Psoas muscle (tissue), 8 donors: ENCODE results near the gene FHDC1. TPM values are rescaled to one million over a fixed set of nuclear protein-coding genes. Genes with fewer than 3 reads are reported as not detected.

Experiments used
- ATAC-seq, 4 donors: fragments of 200-7000 bp; cut with Tn5 transposase; one replicate each; pipeline ENCODE4 v1.9.1; 2020; ENCODE audit warnings: moderate library complexity in 3 of 4, mild to moderate bottlenecking in 2 of 4
- DNase-seq, 2 donors: peaks; one replicate each; pipeline ENCODE4 v3.0.0-alpha.2; 2020
- H3K27ac ChIP-seq: fragments of 200-600 bp; one replicate; pipeline ENCODE4 v1.8.0; 2022
- H3K27me3 ChIP-seq, 3 donors: fragments of 200-600 bp in 1 of 3; one replicate each; pipeline versions ENCODE4 v1.6.1 to v1.8.0; 2013 to 2022; ENCODE audit warnings: low read length in 2 of 3, mild to moderate bottlenecking in 2 of 3, moderate library complexity in 1 of 3; ENCODE audit not compliant: insufficient read depth in 3 of 3
- H3K36me3 ChIP-seq, 2 donors: fragments of 200-600 bp in 1 of 2; one replicate each; pipeline versions ENCODE4 v1.6.1 to v1.8.0; 2013 to 2022; ENCODE audit warnings: low read depth in 1 of 2, mild to moderate bottlenecking in 1 of 2, moderate library complexity in 1 of 2; ENCODE audit not compliant: insufficient read depth in 1 of 2
- H3K4me1 ChIP-seq: fragments of 200-600 bp; one replicate; pipeline ENCODE4 v1.8.0; 2022
- H3K4me3 ChIP-seq: fragments of 200-600 bp; one replicate; pipeline ENCODE4 v1.8.0; 2022; ENCODE audit warnings: mild to moderate bottlenecking
- H3K9me3 ChIP-seq: fragments of 200-600 bp; one replicate; pipeline ENCODE4 v1.8.0; 2022
- WGBS, 3 donors: extraction: QIAGEN DNeasy Blood & Tissue Kit; methylation state at CpG; one replicate each; pipeline versions ENCODE4 v1.1.6 to v1.1.7; 2013; 5-methylcytosine and 5-hydroxymethylcytosine counted together
- intact Hi-C, 2 donors: fragments of 100-400 bp; cut with DNase I; formaldehyde crosslinking; loops; one replicate each; pipeline versions ENCODE4 v1.11.0 to v1.14.2; 2022
- polyA plus RNA-seq, 3 donors: library from polyadenylated mRNA; stranded (reverse); fragments of 200-250 nt; gene quantifications; one replicate each; pipeline ENCODE4 v1.2.3, GENCODE V29; 2013
- total RNA-seq, 4 donors: library from RNA; stranded (reverse); fragmentation: NEBNext Ultra II Directional in 2 of 4; extraction: Animal tissue kit (Norgen Biotek cat#: 25700) in 2 of 4; gene quantifications; one replicate each; pipeline versions ENCODE4 v1.2.1 to v1.2.4, GENCODE V29; 2021 to 2023
- TF ChIP-seq, protein P1 (sequence below): fragments of 200-600 bp; IDR thresholded peaks from one replicate; pipeline ENCODE4 v1.8.0; 2022; ENCODE audit warnings: antibody characterized with exemption
- donor health status: healthy with polysubstance abuse.
- donor health status: DM: no; HTN: no; CAD: no; lungs with moderate emphysema.
- donor health status: Bipolar disorder and iron deficiency.
- donor health status: healthy.
- donor health status: DM: yes; HTN: yes; CAD: no.
- donor health status: DM: no; HTN: no; CAD: no.
- donor health status: DM: no; HTN: no; CAD: no.
- donor health status: DM: yes; HTN: yes; CAD: no.

The FHDC1 gene
- total and polyA plus RNA-seq, 7 donors, result 0.27 to 2.8 (median 0.38) TPM

DNA sequence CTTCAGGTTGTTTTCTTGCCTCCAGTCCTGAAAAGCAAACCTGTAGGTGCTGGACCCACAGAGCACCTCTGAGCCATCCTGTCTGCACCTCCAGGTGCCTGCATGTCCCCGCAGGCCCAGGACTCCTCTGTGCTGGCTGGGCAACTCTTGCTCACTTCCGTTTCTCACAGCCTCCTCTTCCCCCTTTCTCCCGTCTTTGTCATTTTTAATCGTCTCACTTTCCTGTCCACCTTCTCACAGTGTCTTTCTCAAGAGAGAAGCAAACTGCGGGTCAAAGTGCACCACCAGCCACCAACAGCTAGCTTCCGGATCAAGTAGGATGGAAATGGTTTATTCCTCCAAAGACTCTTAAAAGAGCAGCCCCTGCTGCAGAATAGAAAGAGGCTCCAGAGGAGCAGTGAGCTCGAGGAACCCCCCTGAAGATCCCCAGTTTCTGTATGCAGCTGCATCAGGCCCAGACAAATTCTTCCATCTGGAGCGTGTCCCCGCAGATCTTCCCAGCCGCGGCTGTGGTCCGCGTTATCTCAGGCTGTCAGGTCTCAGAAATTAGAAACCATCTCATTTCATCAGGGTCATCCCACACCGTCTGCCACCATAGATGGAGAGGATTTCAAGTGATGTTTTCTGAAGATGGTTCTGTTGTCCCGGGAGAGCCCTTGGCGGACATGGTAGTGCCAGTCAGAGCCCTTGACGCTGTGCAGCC is 87.7 kb downstream of the FHDC1 start:
- Histone ChIP-seq H3K36me3 (no peaks in the 10 kb centered on the region), H3K27ac (no peak overlapping the region), H3K27me3 (no peaks in the 10 kb centered on the region), H3K4me1 (peaks cover 4% of the 10 kb centered on the region), H3K9me3 (no peaks in the 10 kb centered on the region), H3K4me3 (no peak overlapping the region)
- ATAC-seq (no peak), DNase-seq (no peak)
- intact Hi-C loops, result no loop called here
- TF ChIP-seq, protein P1, sequence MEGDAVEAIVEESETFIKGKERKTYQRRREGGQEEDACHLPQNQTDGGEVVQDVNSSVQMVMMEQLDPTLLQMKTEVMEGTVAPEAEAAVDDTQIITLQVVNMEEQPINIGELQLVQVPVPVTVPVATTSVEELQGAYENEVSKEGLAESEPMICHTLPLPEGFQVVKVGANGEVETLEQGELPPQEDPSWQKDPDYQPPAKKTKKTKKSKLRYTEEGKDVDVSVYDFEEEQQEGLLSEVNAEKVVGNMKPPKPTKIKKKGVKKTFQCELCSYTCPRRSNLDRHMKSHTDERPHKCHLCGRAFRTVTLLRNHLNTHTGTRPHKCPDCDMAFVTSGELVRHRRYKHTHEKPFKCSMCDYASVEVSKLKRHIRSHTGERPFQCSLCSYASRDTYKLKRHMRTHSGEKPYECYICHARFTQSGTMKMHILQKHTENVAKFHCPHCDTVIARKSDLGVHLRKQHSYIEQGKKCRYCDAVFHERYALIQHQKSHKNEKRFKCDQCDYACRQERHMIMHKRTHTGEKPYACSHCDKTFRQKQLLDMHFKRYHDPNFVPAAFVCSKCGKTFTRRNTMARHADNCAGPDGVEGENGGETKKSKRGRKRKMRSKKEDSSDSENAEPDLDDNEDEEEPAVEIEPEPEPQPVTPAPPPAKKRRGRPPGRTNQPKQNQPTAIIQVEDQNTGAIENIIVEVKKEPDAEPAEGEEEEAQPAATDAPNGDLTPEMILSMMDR, result no peak
- whole genome bisulfite sequencing, 3 donors, result 55 to 60% (median 56%) methylated on average over 17 of the region's 17 CpGs

DNA sequence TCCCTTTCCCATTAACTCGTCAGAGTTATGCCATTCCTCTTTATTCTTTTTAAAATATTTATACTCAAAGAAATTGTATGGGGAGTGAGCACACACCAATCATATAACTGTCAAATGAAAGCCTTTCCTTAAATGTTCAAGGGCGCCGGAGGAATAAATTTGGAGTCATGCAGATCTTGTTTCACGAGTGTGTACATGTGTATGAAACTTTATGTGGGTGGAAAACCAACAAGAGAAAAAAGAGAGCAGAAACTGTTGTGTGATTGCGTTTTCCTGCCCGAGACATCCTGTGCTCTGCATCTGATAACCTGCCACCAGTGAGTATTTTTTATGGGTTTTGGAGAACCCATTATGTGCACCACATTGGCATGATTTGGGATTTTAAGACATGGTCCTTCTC is 88.3 kb downstream of the FHDC1 start:
- TF ChIP-seq, protein P1, result no peak
- no peak overlapping the region for H3K4me3 ChIP-seq
- 55 to 66% (median 61%) methylated on average over 6 of the region's 6 CpGs for WGBS, 3 donors
- H3K36me3 ChIP-seq, result no peaks in the 10 kb centered on the region
- DNase-seq (no peak), ATAC-seq (no peak)
- H3K27me3 ChIP-seq, result no peaks in the 10 kb centered on the region
- H3K9me3 ChIP-seq, result no peaks in the 10 kb centered on the region
- intact Hi-C loops, result no loop called here
- H3K4me1 ChIP-seq, result peaks cover 4% of the 10 kb centered on the region
- H3K27ac ChIP-seq, result no peak overlapping the region

DNA sequence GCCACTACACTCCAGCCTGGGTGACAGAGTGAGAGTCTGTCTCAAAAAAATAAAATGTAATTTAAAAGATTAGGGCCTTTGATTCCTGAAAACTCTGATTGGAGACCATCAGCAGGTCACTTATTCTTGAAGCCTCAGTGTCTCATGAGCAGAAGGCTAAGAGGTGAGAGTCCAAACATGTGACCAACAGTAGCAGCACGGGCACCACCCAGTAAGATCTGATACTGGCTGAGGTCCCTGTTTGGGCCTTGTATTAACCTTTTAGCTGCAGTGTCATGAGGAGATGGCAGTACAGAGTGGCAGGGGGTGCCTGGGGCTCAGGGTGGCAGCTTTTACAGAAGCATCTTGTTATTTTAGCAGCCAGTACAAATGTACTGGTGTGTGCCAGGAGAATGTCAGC is 89.3 kb downstream of the FHDC1 start:
- ATAC-seq, result no peak
- Histone ChIP-seq H3K27me3 (no peaks in the 10 kb centered on the region), H3K4me3 (no peak overlapping the region), H3K36me3 (no peaks in the 10 kb centered on the region), H3K27ac (no peak overlapping the region), H3K9me3 (peaks cover 3% of the 10 kb centered on the region), H3K4me1 (peaks cover 4% of the 10 kb centered on the region)
- 15 to 21% (median 17%) methylated on average over 1 of the region's 1 CpG for WGBS, 3 donors
- no peak for DNase-seq
- intact Hi-C loops, result no loop called here
- TF ChIP-seq, protein P1, result no peak

GRCh38 chr4:153026591-153027346 is 90.6 kb downstream of the FHDC1 start:
- ATAC-seq (no peak), DNase-seq (no peak)
- intact Hi-C loops, result no loop called here
- Histone ChIP-seq H3K4me1 (peaks cover 4% of the 10 kb centered on the region), H3K27me3 (no peaks in the 10 kb centered on the region), H3K9me3 (peaks cover 7% of the 10 kb centered on the region), H3K4me3 (no peak overlapping the region), H3K27ac (no peak overlapping the region), H3K36me3 (no peaks in the 10 kb centered on the region)
- 86 to 93% (median 88%) methylated on average over 10 of the region's 10 CpGs for WGBS, 3 donors
- TF ChIP-seq, protein P1, result no peak
